ENCODE measurements around the gene KRT77. TPM values are rescaled to one million over a fixed set of nuclear protein-coding genes. Genes with fewer than 3 reads are reported as not detected.

KRT77 gene
- total and polyA plus RNA-seq, 7 donors: 0.01 TPM; not detected in 6

DNA sequence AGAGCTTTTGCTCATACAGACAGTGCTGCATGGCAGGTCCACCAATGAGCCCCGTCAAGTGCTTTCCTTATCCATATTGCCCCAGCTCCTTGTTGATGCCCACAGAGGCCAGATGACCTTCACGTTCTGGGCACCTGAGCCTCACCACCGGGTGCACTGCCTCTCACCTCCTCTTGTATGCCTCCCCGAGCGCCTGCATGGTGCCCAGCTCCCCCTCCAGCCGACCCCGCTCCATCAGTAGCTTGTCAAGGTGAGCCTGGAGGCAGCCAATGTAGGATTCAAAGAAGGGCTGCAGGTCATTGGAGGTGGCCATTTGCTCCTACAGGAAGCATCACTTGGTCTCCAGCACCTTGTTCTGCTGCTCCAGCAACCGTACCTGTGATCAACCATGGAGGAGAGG, 31.8 kb upstream of the KRT77 start:
- 76 to 83% methylated on average over 8 of the region's 8 CpGs for WGBS, 2 donors
- no peaks in the 10 kb centered on the region for H3K36me3 ChIP-seq
- H3K4me1 ChIP-seq: no peaks in the 10 kb centered on the region
- no peak overlapping the region for H3K27ac ChIP-seq
- intact Hi-C loops (cut with DNase I): no loop called here
- H3K4me3 ChIP-seq: no peak overlapping the region
- DNase-seq: no peak
- TF ChIP-seq POLR2AphosphoS5 (IDR thresholded peaks at IDR 0.05): no peak
- TF ChIP-seq, protein P1, sequence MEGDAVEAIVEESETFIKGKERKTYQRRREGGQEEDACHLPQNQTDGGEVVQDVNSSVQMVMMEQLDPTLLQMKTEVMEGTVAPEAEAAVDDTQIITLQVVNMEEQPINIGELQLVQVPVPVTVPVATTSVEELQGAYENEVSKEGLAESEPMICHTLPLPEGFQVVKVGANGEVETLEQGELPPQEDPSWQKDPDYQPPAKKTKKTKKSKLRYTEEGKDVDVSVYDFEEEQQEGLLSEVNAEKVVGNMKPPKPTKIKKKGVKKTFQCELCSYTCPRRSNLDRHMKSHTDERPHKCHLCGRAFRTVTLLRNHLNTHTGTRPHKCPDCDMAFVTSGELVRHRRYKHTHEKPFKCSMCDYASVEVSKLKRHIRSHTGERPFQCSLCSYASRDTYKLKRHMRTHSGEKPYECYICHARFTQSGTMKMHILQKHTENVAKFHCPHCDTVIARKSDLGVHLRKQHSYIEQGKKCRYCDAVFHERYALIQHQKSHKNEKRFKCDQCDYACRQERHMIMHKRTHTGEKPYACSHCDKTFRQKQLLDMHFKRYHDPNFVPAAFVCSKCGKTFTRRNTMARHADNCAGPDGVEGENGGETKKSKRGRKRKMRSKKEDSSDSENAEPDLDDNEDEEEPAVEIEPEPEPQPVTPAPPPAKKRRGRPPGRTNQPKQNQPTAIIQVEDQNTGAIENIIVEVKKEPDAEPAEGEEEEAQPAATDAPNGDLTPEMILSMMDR (IDR thresholded peaks at IDR 0.05): no peak
- no peak for TF ChIP-seq POLR2A (IDR thresholded peaks at IDR 0.05)
- no peak for TF ChIP-seq EP300 (IDR thresholded peaks at IDR 0.05)
- H3K27me3 ChIP-seq: peaks cover 0 to 10% (median 4%) of the 10 kb centered on the region in 3 donors
- H3K9me3 ChIP-seq: no peaks in the 10 kb centered on the region

DNA sequence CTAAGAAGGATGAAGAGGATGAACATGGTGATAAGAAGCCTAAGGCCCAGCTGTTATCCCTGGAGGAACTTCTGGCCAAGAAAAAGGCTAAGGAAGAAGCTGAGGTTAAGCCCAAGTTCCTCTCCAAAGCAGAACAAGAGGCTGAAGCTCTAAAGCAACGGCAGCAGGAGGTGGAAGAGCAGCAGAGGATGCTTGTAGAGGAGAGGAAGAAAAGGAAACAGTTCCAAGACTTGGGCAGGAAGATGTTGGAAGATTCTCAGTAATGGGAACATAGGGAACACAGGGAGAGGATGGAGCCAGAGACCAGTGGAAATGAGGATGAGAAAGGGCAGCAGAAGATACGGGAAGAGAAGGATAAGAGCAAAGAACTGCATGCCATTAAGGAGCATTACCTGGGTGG, 27.5 kb upstream of the KRT77 start:
- no peak overlapping the region for H3K4me3 ChIP-seq
- 47 to 64% methylated on average over 2 of the region's 2 CpGs for WGBS, 2 donors
- H3K4me1 ChIP-seq: no peaks in the 10 kb centered on the region
- no peaks in the 10 kb centered on the region for H3K9me3 ChIP-seq
- peaks cover 0 to 10% (median 2%) of the 10 kb centered on the region in 3 donors for H3K27me3 ChIP-seq
- H3K36me3 ChIP-seq: no peaks in the 10 kb centered on the region
- no peak for DNase-seq
- intact Hi-C loops (cut with DNase I): no loop called here
- TF ChIP-seq POLR2AphosphoS5 (IDR thresholded peaks at IDR 0.05) (no peak), EP300 (IDR thresholded peaks at IDR 0.05) (no peak), POLR2A (IDR thresholded peaks at IDR 0.05) (no peak)
- TF ChIP-seq, protein P1 (IDR thresholded peaks at IDR 0.05): no peak
- H3K27ac ChIP-seq: no peak overlapping the region

DNA sequence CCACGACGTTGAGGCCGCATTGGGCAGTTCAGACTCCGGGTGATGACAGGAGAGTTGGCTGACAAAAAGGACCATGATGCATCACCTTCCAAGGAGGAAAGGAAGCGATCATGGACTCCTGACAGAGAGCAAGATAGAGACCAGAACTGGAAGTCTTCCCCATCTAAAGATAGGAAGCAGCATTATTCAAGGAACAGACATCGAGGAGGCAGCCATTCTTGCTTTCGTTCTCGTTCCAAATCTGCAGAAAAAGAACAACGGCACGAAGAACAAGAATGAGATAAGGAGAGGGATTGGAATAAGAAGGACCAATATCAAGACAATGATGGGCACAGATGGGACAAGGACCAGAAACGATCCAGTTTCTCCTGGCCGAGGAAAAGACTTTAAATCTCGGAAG, 27.1 kb upstream of the KRT77 start:
- DNase-seq: no peak
- Histone ChIP-seq H3K36me3 (no peaks in the 10 kb centered on the region), H3K27ac (no peak overlapping the region), H3K27me3 (peaks cover 0 to 9% (median 0%) of the 10 kb centered on the region in 3 donors), H3K4me1 (no peaks in the 10 kb centered on the region), H3K9me3 (no peaks in the 10 kb centered on the region), H3K4me3 (no peak overlapping the region)
- TF ChIP-seq EP300 (IDR thresholded peaks at IDR 0.05) (no peak), POLR2AphosphoS5 (IDR thresholded peaks at IDR 0.05) (no peak), POLR2A (IDR thresholded peaks at IDR 0.05) (no peak)
- TF ChIP-seq, protein P1 (IDR thresholded peaks at IDR 0.05): no peak
- WGBS, 2 donors: 89 to 90% methylated on average over 13 of the region's 13 CpGs
- intact Hi-C loops (cut with DNase I): no loop called here

DNA sequence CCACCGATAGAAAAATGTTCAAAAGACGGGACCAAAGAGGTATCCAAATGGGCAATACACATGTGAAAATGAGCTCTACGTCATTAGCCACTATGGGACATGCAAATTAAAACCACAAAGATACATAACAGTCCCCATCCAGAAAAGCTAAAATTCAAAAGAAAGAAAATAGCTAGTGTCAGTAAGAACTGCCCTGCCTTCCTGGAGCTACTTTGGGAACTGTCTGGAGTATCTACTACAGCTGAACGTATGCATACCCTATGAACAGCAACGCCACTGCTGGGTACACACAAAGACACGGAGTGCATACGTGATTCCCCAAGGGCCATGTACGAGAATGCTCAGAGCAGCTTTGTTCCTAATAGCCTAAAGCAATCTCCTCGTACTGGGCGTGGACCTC, 25.8 kb upstream of the KRT77 start:
- H3K9me3 ChIP-seq: no peaks in the 10 kb centered on the region
- TF ChIP-seq POLR2A (IDR thresholded peaks at IDR 0.05) (no peak), EP300 (IDR thresholded peaks at IDR 0.05) (no peak), POLR2AphosphoS5 (IDR thresholded peaks at IDR 0.05) (no peak)
- TF ChIP-seq, protein P1 (IDR thresholded peaks at IDR 0.05): no peak
- WGBS, 2 donors: 72 to 84% methylated on average over 10 of the region's 10 CpGs
- no peak for DNase-seq
- no peaks in the 10 kb centered on the region for H3K27me3 ChIP-seq
- no peaks in the 10 kb centered on the region for H3K36me3 ChIP-seq
- intact Hi-C loops (cut with DNase I): no loop called here
- no peak overlapping the region for H3K27ac ChIP-seq
- no peak overlapping the region for H3K4me3 ChIP-seq
- no peaks in the 10 kb centered on the region for H3K4me1 ChIP-seq

DNA sequence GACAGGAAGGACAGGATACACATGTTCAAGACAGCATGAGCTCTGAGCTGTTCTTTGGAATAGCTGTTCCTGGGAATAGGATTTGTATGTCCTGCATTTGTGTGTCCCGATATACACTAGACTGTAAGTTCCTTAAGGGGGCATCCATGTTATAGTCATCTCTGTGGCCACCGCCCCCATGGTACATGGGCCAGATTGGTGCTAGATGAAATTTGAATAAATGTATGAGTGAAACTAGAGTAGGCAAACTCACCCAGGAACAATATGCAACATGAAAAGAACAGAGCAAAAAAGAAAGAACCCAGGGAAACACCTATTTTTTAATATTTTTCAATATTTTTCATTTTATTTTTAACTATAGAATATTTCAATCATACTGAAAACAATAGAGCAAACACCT, 25.1 kb upstream of the KRT77 start:
- H3K4me1 ChIP-seq: no peaks in the 10 kb centered on the region
- no peaks in the 10 kb centered on the region for H3K36me3 ChIP-seq
- no peak overlapping the region for H3K4me3 ChIP-seq
- no peak for TF ChIP-seq POLR2A (IDR thresholded peaks at IDR 0.05)
- WGBS, 2 donors: 91 to 92% methylated on average over 2 of the region's 2 CpGs
- no peaks in the 10 kb centered on the region for H3K27me3 ChIP-seq
- DNase-seq: no peak
- intact Hi-C loops (cut with DNase I): no loop called here
- no peak overlapping the region for H3K27ac ChIP-seq
- H3K9me3 ChIP-seq: no peaks in the 10 kb centered on the region

Data from sigmoid colon (tissue), 7 donors.